Measurements from ENCODE around the gene TDRD9. TPM values are rescaled to one million over a fixed set of nuclear protein-coding genes. Genes with fewer than 3 reads are reported as not detected.

TDRD9 gene
- total RNA-seq, 4 donors from 2014 or later = 0.17 to 1.5 (median 0.31) TPM; not detected in 1

- Histone ChIP-seq H3K27ac (no peak overlapping the region), H3K27me3 (no peaks in the 10 kb centered on the region), H3K4me3 (no peak overlapping the region), H3K4me1 (no peaks in the 10 kb centered on the region), H3K9me3 (no peaks in the 10 kb centered on the region), H3K36me3 (no peaks in the 10 kb centered on the region)
- DNase-seq = no peak
- ATAC-seq = no peak
- intact Hi-C loops (cut with DNase I; ENCODE audit: low total_unique reads) (no loop called here), in situ Hi-C loops (cut with MboI; ENCODE audit: low sequenced_read_pairs in 4 of 4) (no loop called here)
- no peak for TF ChIP-seq POLR2A (IDR thresholded peaks at IDR 0.05)
- no peak for TF ChIP-seq CTCF (IDR thresholded peaks at IDR 0.05 in 4 of 5, conservative IDR thresholded peaks at IDR 0.05 in 1 of 5)
Observed at GRCh38 chr14:104005489-104005888, 77.2 kb downstream of the TDRD9 start.

- Histone ChIP-seq H3K4me1 (no peaks in the 10 kb centered on the region), H3K27ac (no peak overlapping the region), H3K27me3 (no peaks in the 10 kb centered on the region), H3K36me3 (no peaks in the 10 kb centered on the region), H3K9me3 (no peaks in the 10 kb centered on the region), H3K4me3 (no peak overlapping the region)
- ATAC-seq (no peak), DNase-seq (no peak)
- intact Hi-C loops (cut with DNase I; ENCODE audit: low total_unique reads) (no loop called here), in situ Hi-C loops (cut with MboI; ENCODE audit: low sequenced_read_pairs in 4 of 4) (no loop called here)
- TF ChIP-seq POLR2A (IDR thresholded peaks at IDR 0.05) (no peak), CTCF (IDR thresholded peaks at IDR 0.05 in 4 of 5, conservative IDR thresholded peaks at IDR 0.05 in 1 of 5) (no peak)
Observed at GRCh38 chr14:104007121-104007520, 78.9 kb downstream of the TDRD9 start.

GRCh38 chr14:104009297-104009696, 81.0 kb downstream of the TDRD9 start:
- ATAC-seq = no peak
- Histone ChIP-seq H3K36me3 (no peaks in the 10 kb centered on the region), H3K27me3 (no peaks in the 10 kb centered on the region), H3K9me3 (no peaks in the 10 kb centered on the region), H3K4me1 (no peaks in the 10 kb centered on the region), H3K27ac (no peak overlapping the region), H3K4me3 (no peak overlapping the region)
- in situ Hi-C loops (cut with MboI; ENCODE audit: low sequenced_read_pairs in 4 of 4) = no loop called here
- intact Hi-C loops (cut with DNase I; ENCODE audit: low total_unique reads) = no loop called here
- no peak for TF ChIP-seq POLR2A (IDR thresholded peaks at IDR 0.05)
- no peak for TF ChIP-seq CTCF (IDR thresholded peaks at IDR 0.05 in 4 of 5, conservative IDR thresholded peaks at IDR 0.05 in 1 of 5)
- DNase-seq = no peak

GRCh38 chr14:104011824-104012517, 83.7 kb downstream of the TDRD9 start:
- no peak overlapping the region for H3K4me3 ChIP-seq
- H3K36me3 ChIP-seq = no peaks in the 10 kb centered on the region
- intact Hi-C loops (cut with DNase I; ENCODE audit: low total_unique reads) (no loop called here), in situ Hi-C loops (cut with MboI; ENCODE audit: low sequenced_read_pairs in 4 of 4) (no loop called here)
- H3K4me1 ChIP-seq = no peaks in the 10 kb centered on the region
- no peaks in the 10 kb centered on the region for H3K9me3 ChIP-seq
- H3K27me3 ChIP-seq = no peaks in the 10 kb centered on the region
- TF ChIP-seq CTCF (IDR thresholded peaks at IDR 0.05 in 4 of 5, conservative IDR thresholded peaks at IDR 0.05 in 1 of 5) (no peak), POLR2A (IDR thresholded peaks at IDR 0.05) (no peak)
- ATAC-seq = no peak
- no peak overlapping the region for H3K27ac ChIP-seq
- no peak for DNase-seq

GRCh38 chr14:104014764-104015163, 86.5 kb downstream of the TDRD9 start:
- Histone ChIP-seq H3K27ac (no peak overlapping the region), H3K27me3 (no peaks in the 10 kb centered on the region), H3K36me3 (no peaks in the 10 kb centered on the region), H3K4me1 (no peaks in the 10 kb centered on the region), H3K9me3 (no peaks in the 10 kb centered on the region), H3K4me3 (no peak overlapping the region)
- in situ Hi-C loops (cut with MboI; ENCODE audit: low sequenced_read_pairs in 4 of 4) = no loop called here
- intact Hi-C loops (cut with DNase I; ENCODE audit: low total_unique reads) = no loop called here
- ATAC-seq (no peak), DNase-seq (no peak)
- TF ChIP-seq CTCF (IDR thresholded peaks at IDR 0.05 in 4 of 5, conservative IDR thresholded peaks at IDR 0.05 in 1 of 5) = no peak
- no peak for TF ChIP-seq POLR2A (IDR thresholded peaks at IDR 0.05)
